HEK293 (cell line): ENCODE measurements around the gene DND1.
A peak's percentile ranks its signal among the peaks of the same experiment; 100 is the strongest.

Experiments used
- BCL11A ChIP-seq: fragments of 450-650 bp; formaldehyde crosslinking; IDR thresholded peaks from 2 replicates; pipeline ENCODE4 v1.5.1; 2016; ENCODE audit warnings: low read depth, missing biosample characterization, missing genetic modification characterization
- EGR2 ChIP-seq: fragments of 450-650 bp; formaldehyde crosslinking; IDR thresholded peaks from 2 replicates; pipeline ENCODE4 v1.5.1; 2016; ENCODE audit warnings: low read depth, missing biosample characterization, missing genetic modification characterization
- GFI1B ChIP-seq: fragments of 450-650 bp; formaldehyde crosslinking; IDR thresholded peaks from 2 replicates; pipeline ENCODE4 v1.5.1; 2016; ENCODE audit warnings: missing biosample characterization, missing genetic modification characterization
- INSM2 ChIP-seq: fragments of 450-650 bp; formaldehyde crosslinking; IDR thresholded peaks from 2 replicates; pipeline ENCODE4 v1.5.1; 2016; ENCODE audit warnings: missing biosample characterization, missing genetic modification characterization
- KLF10 ChIP-seq: fragments of 450-650 bp; IDR thresholded peaks from 2 replicates; pipeline ENCODE4 v1.5.1; 2018; ENCODE audit warnings: missing biosample characterization, mild to moderate bottlenecking, missing genetic modification characterization
- PRDM1 ChIP-seq: fragments of 450-650 bp; formaldehyde crosslinking; IDR thresholded peaks from 2 replicates; pipeline ENCODE4; 2016; ENCODE audit warnings: missing biosample characterization, missing genetic modification characterization
- TRIM28 ChIP-seq: IDR thresholded peaks from 2 replicates; pipeline ENCODE4 v1.6.1; 2011; ENCODE audit warnings: low read length, control low read depth, borderline replicate concordance
- ZFP69B ChIP-seq: fragments of 450-650 bp; formaldehyde crosslinking; IDR thresholded peaks from 2 replicates; pipeline ENCODE4 v1.5.1; 2016; ENCODE audit warnings: missing biosample characterization, missing genetic modification characterization
- ZNF10 ChIP-seq: fragments of 450-650 bp; formaldehyde crosslinking; IDR thresholded peaks from 2 replicates; pipeline ENCODE4 v1.5.1; 2017; ENCODE audit warnings: missing biosample characterization, missing genetic modification characterization
- ZNF138 ChIP-seq: fragments of 450-650 bp; formaldehyde crosslinking; IDR thresholded peaks from 2 replicates; pipeline ENCODE4 v1.5.1; 2016; ENCODE audit warnings: missing biosample characterization, missing genetic modification characterization, borderline replicate concordance
- ZNF140 ChIP-seq: fragments of 450-650 bp; formaldehyde crosslinking; IDR thresholded peaks from 2 replicates; pipeline ENCODE4 v1.5.1; 2016; ENCODE audit warnings: missing biosample characterization, missing genetic modification characterization
- ZNF266 ChIP-seq: fragments of 450-650 bp; formaldehyde crosslinking; IDR thresholded peaks from 2 replicates; pipeline ENCODE4 v1.5.1; 2016; ENCODE audit warnings: missing biosample characterization, missing genetic modification characterization, low read depth
- ZNF341 ChIP-seq: fragments of 450-650 bp; formaldehyde crosslinking; IDR thresholded peaks from 2 replicates; pipeline ENCODE4; 2016; ENCODE audit warnings: low read depth, missing biosample characterization, missing genetic modification characterization
- ZNF391 ChIP-seq: fragments of 450-650 bp; formaldehyde crosslinking; IDR thresholded peaks from 2 replicates; pipeline ENCODE4 v1.5.1; 2016; ENCODE audit warnings: low read depth, missing biosample characterization, missing genetic modification characterization, borderline replicate concordance
- ZNF416 ChIP-seq: fragments of 450-650 bp; formaldehyde crosslinking; IDR thresholded peaks from 2 replicates; pipeline ENCODE4 v1.5.1; 2016; ENCODE audit warnings: missing biosample characterization, missing genetic modification characterization
- ZNF433 ChIP-seq: fragments of 450-650 bp; formaldehyde crosslinking; IDR thresholded peaks from 2 replicates; pipeline ENCODE4 v1.5.1; 2016; ENCODE audit warnings: missing biosample characterization, missing genetic modification characterization, low read depth
- ZNF521 ChIP-seq: fragments of 450-650 bp; formaldehyde crosslinking; IDR thresholded peaks from 2 replicates; pipeline ENCODE4 v1.5.1; 2017; ENCODE audit warnings: missing biosample characterization, mild to moderate bottlenecking, missing genetic modification characterization
- ZNF610 ChIP-seq: fragments of 450-650 bp; formaldehyde crosslinking; IDR thresholded peaks from 2 replicates; pipeline ENCODE4 v1.5.1; 2016; ENCODE audit warnings: missing biosample characterization, missing genetic modification characterization, borderline replicate concordance
- ZSCAN4 ChIP-seq: fragments of 450-650 bp; formaldehyde crosslinking; IDR thresholded peaks from 2 replicates; pipeline ENCODE4 v1.5.1; 2017; ENCODE audit warnings: missing biosample characterization, missing genetic modification characterization
- TF ChIP-seq, protein P1 (sequence below): fragments of 450-650 bp; formaldehyde crosslinking; conservative IDR thresholded peaks from 2 replicates; pipeline ENCODE4 v1.5.1; 2016; ENCODE audit warnings: low read depth, missing biosample characterization, missing genetic modification characterization
- TF ChIP-seq, protein P2 (sequence below): fragments of 450-650 bp; formaldehyde crosslinking; IDR thresholded peaks from 2 replicates; pipeline ENCODE4 v1.5.1; 2016; ENCODE audit warnings: missing biosample characterization, missing genetic modification characterization
- TF ChIP-seq, protein P3 (sequence below): fragments of 450-650 bp; formaldehyde crosslinking; IDR thresholded peaks from 2 replicates; pipeline ENCODE4 v1.5.1; 2016; ENCODE audit warnings: missing biosample characterization, missing genetic modification characterization
- TF ChIP-seq, protein P4 (sequence below): fragments of 450-650 bp; formaldehyde crosslinking; IDR thresholded peaks from 2 replicates; pipeline ENCODE4 v1.5.1; 2016; ENCODE audit warnings: missing biosample characterization, missing genetic modification characterization

The DND1 gene

GRCh38 chr5:140639148-140639981 lies 34.0 kb downstream of the DND1 start, which contains the start of gene TMCO6 (continued):
- TF ChIP-seq, protein P1, sequence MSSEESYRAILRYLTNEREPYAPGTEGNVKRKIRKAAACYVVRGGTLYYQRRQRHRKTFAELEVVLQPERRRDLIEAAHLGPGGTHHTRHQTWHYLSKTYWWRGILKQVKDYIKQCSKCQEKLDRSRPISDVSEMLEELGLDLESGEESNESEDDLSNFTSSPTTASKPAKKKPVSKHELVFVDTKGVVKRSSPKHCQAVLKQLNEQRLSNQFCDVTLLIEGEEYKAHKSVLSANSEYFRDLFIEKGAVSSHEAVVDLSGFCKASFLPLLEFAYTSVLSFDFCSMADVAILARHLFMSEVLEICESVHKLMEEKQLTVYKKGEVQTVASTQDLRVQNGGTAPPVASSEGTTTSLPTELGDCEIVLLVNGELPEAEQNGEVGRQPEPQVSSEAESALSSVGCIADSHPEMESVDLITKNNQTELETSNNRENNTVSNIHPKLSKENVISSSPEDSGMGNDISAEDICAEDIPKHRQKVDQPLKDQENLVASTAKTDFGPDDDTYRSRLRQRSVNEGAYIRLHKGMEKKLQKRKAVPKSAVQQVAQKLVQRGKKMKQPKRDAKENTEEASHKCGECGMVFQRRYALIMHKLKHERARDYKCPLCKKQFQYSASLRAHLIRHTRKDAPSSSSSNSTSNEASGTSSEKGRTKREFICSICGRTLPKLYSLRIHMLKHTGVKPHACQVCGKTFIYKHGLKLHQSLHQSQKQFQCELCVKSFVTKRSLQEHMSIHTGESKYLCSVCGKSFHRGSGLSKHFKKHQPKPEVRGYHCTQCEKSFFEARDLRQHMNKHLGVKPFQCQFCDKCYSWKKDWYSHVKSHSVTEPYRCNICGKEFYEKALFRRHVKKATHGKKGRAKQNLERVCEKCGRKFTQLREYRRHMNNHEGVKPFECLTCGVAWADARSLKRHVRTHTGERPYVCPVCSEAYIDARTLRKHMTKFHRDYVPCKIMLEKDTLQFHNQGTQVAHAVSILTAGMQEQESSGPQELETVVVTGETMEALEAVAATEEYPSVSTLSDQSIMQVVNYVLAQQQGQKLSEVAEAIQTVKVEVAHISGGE: peak; percentile 25; the same call in 1 of the 2 replicates
- TF ChIP-seq ZNF521 (no peak), ZNF610 (tag by site-specific recombination) (no peak), ZNF341 (tag by site-specific recombination) (peak; percentile 98), ZNF10 (tag by site-specific recombination) (no peak), ZNF140 (tag by site-specific recombination) (no peak), BCL11A (peak; percentile 35; the same call in 1 of the 2 replicates), ZNF433 (tag by site-specific recombination) (no peak), ZNF266 (no peak), ZNF138 (tag by site-specific recombination) (no peak), ZNF391 (tag by site-specific recombination) (no peak), EGR2 (peak; percentile 91), TRIM28 (no peak), KLF10 (peak; percentile 18; the same call in 1 of the 2 replicates), ZFP69B (tag by site-specific recombination) (peak; percentile 11; the same call in 1 of the 2 replicates), INSM2 (tag by site-specific recombination) (peak; percentile 15; the same call in 1 of the 2 replicates), GFI1B (no peak), PRDM1 (tag by site-specific recombination) (no peak), ZSCAN4 (0 out of 2 replicates have a peak, but pooled peaks have one; percentile 7), ZNF416 (tag by site-specific recombination) (no peak)
- TF ChIP-seq, protein P2, sequence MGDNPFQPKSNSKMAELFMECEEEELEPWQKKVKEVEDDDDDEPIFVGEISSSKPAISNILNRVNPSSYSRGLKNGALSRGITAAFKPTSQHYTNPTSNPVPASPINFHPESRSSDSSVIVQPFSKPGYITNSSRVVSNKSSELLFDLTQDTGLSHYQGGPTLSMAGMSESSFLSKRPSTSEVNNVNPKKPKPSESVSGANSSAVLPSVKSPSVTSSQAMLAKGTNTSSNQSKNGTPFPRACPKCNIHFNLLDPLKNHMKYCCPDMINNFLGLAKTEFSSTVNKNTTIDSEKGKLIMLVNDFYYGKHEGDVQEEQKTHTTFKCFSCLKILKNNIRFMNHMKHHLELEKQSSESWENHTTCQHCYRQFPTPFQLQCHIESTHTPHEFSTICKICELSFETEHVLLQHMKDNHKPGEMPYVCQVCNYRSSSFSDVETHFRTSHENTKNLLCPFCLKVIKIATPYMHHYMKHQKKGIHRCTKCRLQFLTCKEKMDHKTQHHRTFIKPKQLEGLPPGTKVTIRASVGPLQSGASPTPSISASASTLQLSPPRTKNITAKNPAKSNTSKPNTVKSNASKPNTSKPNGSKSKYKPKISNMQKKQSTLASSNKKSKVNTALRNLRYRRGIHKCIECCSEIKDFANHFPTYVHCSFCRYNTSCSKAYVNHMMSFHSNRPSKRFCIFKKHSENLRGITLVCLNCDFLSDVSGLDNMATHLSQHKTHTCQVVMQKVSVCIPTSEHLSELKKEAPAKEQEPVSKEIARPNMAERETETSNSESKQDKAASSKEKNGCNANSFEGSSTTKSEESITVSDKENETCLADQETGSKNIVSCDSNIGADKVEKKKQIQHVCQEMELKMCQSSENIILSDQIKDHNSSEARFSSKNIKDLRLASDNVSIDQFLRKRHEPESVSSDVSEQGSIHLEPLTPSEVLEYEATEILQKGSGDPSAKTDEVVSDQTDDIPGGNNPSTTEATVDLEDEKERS: no peak
- TF ChIP-seq, protein P3, sequence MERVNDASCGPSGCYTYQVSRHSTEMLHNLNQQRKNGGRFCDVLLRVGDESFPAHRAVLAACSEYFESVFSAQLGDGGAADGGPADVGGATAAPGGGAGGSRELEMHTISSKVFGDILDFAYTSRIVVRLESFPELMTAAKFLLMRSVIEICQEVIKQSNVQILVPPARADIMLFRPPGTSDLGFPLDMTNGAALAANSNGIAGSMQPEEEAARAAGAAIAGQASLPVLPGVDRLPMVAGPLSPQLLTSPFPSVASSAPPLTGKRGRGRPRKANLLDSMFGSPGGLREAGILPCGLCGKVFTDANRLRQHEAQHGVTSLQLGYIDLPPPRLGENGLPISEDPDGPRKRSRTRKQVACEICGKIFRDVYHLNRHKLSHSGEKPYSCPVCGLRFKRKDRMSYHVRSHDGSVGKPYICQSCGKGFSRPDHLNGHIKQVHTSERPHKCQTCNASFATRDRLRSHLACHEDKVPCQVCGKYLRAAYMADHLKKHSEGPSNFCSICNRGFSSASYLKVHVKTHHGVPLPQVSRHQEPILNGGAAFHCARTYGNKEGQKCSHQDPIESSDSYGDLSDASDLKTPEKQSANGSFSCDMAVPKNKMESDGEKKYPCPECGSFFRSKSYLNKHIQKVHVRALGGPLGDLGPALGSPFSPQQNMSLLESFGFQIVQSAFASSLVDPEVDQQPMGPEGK: peak; percentile 92
- TF ChIP-seq, protein P4, sequence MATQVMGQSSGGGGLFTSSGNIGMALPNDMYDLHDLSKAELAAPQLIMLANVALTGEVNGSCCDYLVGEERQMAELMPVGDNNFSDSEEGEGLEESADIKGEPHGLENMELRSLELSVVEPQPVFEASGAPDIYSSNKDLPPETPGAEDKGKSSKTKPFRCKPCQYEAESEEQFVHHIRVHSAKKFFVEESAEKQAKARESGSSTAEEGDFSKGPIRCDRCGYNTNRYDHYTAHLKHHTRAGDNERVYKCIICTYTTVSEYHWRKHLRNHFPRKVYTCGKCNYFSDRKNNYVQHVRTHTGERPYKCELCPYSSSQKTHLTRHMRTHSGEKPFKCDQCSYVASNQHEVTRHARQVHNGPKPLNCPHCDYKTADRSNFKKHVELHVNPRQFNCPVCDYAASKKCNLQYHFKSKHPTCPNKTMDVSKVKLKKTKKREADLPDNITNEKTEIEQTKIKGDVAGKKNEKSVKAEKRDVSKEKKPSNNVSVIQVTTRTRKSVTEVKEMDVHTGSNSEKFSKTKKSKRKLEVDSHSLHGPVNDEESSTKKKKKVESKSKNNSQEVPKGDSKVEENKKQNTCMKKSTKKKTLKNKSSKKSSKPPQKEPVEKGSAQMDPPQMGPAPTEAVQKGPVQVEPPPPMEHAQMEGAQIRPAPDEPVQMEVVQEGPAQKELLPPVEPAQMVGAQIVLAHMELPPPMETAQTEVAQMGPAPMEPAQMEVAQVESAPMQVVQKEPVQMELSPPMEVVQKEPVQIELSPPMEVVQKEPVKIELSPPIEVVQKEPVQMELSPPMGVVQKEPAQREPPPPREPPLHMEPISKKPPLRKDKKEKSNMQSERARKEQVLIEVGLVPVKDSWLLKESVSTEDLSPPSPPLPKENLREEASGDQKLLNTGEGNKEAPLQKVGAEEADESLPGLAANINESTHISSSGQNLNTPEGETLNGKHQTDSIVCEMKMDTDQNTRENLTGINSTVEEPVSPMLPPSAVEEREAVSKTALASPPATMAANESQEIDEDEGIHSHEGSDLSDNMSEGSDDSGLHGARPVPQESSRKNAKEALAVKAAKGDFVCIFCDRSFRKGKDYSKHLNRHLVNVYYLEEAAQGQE (tag by site-specific recombination): no peak; the same call in 1 of the 2 replicates
